GM12891 (cell line): Measurements from ENCODE around the gene AFAP1L1.

Experiments used
- POLR2A ChIP-seq: IDR thresholded peaks from 2 replicates; pipeline ENCODE4 v1.6.1; 2011; ENCODE audit warnings: low read depth, low read length, control low read depth
- POLR2AphosphoS5 ChIP-seq: IDR thresholded peaks from 2 replicates; pipeline ENCODE4 v1.6.1; 2011; ENCODE audit warnings: low read depth, low read length, control low read depth
- TAF1 ChIP-seq: IDR thresholded peaks from 2 replicates; pipeline ENCODE4 v1.6.1; 2011; ENCODE audit warnings: low read depth, low read length, control low read depth

DNA sequence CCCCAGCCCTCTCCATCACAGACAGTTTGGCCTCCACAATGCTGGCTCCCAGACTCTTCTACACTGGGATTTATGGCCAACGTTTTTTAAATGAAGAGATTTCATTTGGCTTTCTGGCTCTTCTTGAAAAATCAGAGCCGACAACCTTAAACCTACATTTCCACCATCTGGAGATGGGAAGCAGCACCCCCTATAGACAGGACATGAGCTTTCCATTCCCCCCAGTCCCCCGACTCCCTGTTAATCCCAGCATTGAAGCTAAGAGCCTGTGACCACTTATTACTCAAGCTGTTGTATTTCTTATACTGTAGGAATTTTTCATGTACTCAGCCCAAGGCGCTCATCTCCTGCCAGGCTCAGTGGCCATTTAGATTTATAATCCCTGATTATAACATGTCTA, 34.0 kb upstream of the AFAP1L1 start:
- TF ChIP-seq POLR2A (no peak), TAF1 (no peak), POLR2AphosphoS5 (no peak)
